Fibroblast of skin of left biceps (primary cell): Measurements from ENCODE around the gene NDRG4.
A peak's percentile ranks its signal among the peaks of the same experiment; 100 is the strongest.

Experiments used
- DNase-seq, 2 experiments: peaks; one replicate each; pipeline ENCODE4 v3.0.0-alpha.2; 2013; ENCODE audit warnings: low read depth in 2 of 2

The NDRG4 gene

GRCh38 chr16:58508671-58509251 lies 8.8 kb downstream of the NDRG4 start:
- no peak for DNase-seq

- DNase-seq: no peak
Measured at GRCh38 chr16:58509256-58510096, 9.5 kb downstream of the NDRG4 start.

- DNase-seq: no peak
Measured at GRCh38 chr16:58510097-58510775, 10.3 kb downstream of the NDRG4 start.

GRCh38 chr16:58510776-58511628 lies 11.1 kb downstream of the NDRG4 start:
- no peak for DNase-seq

GRCh38 chr16:58511933-58512815 lies 12.2 kb downstream of the NDRG4 start:
- DNase-seq: peak in 1 of 2 experiments; percentile 12

- DNase-seq: no peak
Measured at GRCh38 chr16:58513874-58514273, 13.9 kb downstream of the NDRG4 start.

- DNase-seq: peak; percentile 47 to 53
Measured at GRCh38 chr16:58515125-58515870, 15.4 kb downstream of the NDRG4 start, which contains the start of gene SETD6. Gene SETD6 (plus strand): TSS chr16:58515517. CDS start chr16:58515538, 21 bp downstream.

GRCh38 chr16:58515871-58516767 lies 16.2 kb downstream of the NDRG4 start:
- DNase-seq: no peak

- DNase-seq: no peak
Measured at GRCh38 chr16:58516768-58517107, 16.8 kb downstream of the NDRG4 start.

GRCh38 chr16:58518083-58518979 lies 18.4 kb downstream of the NDRG4 start:
- no peak for DNase-seq

- DNase-seq: no peak
Measured at GRCh38 chr16:58518980-58519368, 19.0 kb downstream of the NDRG4 start.

- DNase-seq: no peak
Measured at GRCh38 chr16:58519707-58520106, 19.8 kb downstream of the NDRG4 start.

- DNase-seq: no peak
Measured at GRCh38 chr16:58530179-58530578, 30.2 kb downstream of the NDRG4 start.

- DNase-seq: no peak
Measured at GRCh38 chr16:58532414-58532813, 32.5 kb downstream of the NDRG4 start.

GRCh38 chr16:58533751-58534470 lies 34.0 kb downstream of the NDRG4 start:
- no peak for DNase-seq

- DNase-seq: no peak
Measured at GRCh38 chr16:58535100-58535499, 35.2 kb downstream of the NDRG4 start.

GRCh38 chr16:58536278-58536677 lies 36.3 kb downstream of the NDRG4 start:
- DNase-seq: no peak
